WTC11 (cell line): ENCODE data around the gene NFX1.

Experiments
- CBFB ChIP-seq: sonication (generic); formaldehyde crosslinking; IDR thresholded peaks from 2 replicates; pipeline ENCODE4 v1.8.1; 2022; ENCODE audit warnings: mild to moderate bottlenecking, low read depth, missing genetic modification reagents
- CTCF ChIP-seq: fragments of 200-600 bp; IDR thresholded peaks from 2 replicates; pipeline ENCODE4 v1.8.0; 2022; ENCODE audit warnings: antibody characterized with exemption
- ESRRA ChIP-seq: sonication (generic); formaldehyde crosslinking; IDR thresholded peaks from 2 replicates; pipeline ENCODE4 v1.8.1; 2022; ENCODE audit warnings: mild to moderate bottlenecking, missing genetic modification reagents, borderline replicate concordance
- GABPB1 ChIP-seq: sonication (generic); formaldehyde crosslinking; IDR thresholded peaks from 2 replicates; pipeline ENCODE4 v1.8.1; 2023; ENCODE audit warnings: mild to moderate bottlenecking, missing genetic modification reagents
- MXD4 ChIP-seq: fragments of 250-450 bp; sonication (Bioruptor Pico); IDR thresholded peaks from 2 replicates; pipeline ENCODE4 v1.8.0; 2021; ENCODE audit warnings: mild to moderate bottlenecking, moderate library complexity, borderline replicate concordance
- NR1H2 ChIP-seq: sonication (generic); formaldehyde crosslinking; IDR thresholded peaks from 2 replicates; pipeline ENCODE4 v1.9.0; 2021; ENCODE audit warnings: mild to moderate bottlenecking, moderate library complexity, missing genetic modification reagents
- RELA ChIP-seq: sonication (generic); formaldehyde crosslinking; IDR thresholded peaks from 2 replicates; pipeline ENCODE4 v1.8.1; 2022; ENCODE audit warnings: missing genetic modification reagents, mild to moderate bottlenecking, borderline replicate concordance
- SMAD3 ChIP-seq: sonication (generic); formaldehyde crosslinking; IDR thresholded peaks from 2 replicates; pipeline ENCODE4 v1.8.0; 2022; ENCODE audit warnings: missing genetic modification reagents, mild to moderate bottlenecking, borderline replicate concordance
- ZNF219 ChIP-seq: sonication (generic); formaldehyde crosslinking; IDR thresholded peaks from 2 replicates; pipeline ENCODE4 v1.8.0; 2023; ENCODE audit warnings: missing genetic modification reagents, mild to moderate bottlenecking, borderline replicate concordance
- ZNF512 ChIP-seq: sonication (generic); formaldehyde crosslinking; IDR thresholded peaks from 2 replicates; pipeline ENCODE4 v1.8.1; 2022; ENCODE audit warnings: missing genetic modification reagents, borderline replicate concordance

- TF ChIP-seq CTCF, result no peak
- no peak for TF ChIP-seq ESRRA (CRISPR knock-in tag)
- no peak for TF ChIP-seq ZNF512 (CRISPR knock-in tag)
- no peak for TF ChIP-seq RELA (CRISPR knock-in tag)
- no peak for TF ChIP-seq NR1H2 (CRISPR knock-in tag)
- no peak for TF ChIP-seq ZNF219 (CRISPR knock-in tag)
- no peak for TF ChIP-seq MXD4 (CRISPR knock-in tag)
- no peak for TF ChIP-seq CBFB (CRISPR knock-in tag)
- TF ChIP-seq GABPB1 (CRISPR knock-in tag), result no peak
- no peak for TF ChIP-seq SMAD3 (CRISPR knock-in tag)
Measured at GRCh38 chr9:33340186-33340585, 49.9 kb downstream of the NFX1 start.
